K562 (cell line): ENCODE data around the gene MMAB. TPM values are rescaled to one million over a fixed set of nuclear protein-coding genes. Genes with fewer than 3 reads are reported as not detected.

Experiments
- ATF1 ChIP-seq, 2 experiments: fragments of 450-650 bp in 1 of 2; IDR thresholded peaks; 2 replicates each; pipeline ENCODE4 v1.6.1; 2016; ENCODE audit warnings: missing compliant biosample characterization in 1 of 2, missing genetic modification characterization in 1 of 2
- BACH1 ChIP-seq: fragments of 200-800 bp; sonication (Bioruptor generic); IDR thresholded peaks from 2 replicates; pipeline ENCODE4 v1.6.1; 2016; ENCODE audit warnings: missing genetic modification characterization, missing compliant biosample characterization
- HOMEZ ChIP-seq: fragments of 250-450 bp; sonication (Bioruptor Pico); IDR thresholded peaks from 2 replicates; pipeline ENCODE4 v1.4.0; 2020; ENCODE audit warnings: mild to moderate bottlenecking, moderate library complexity
- MECOM ChIP-seq: fragments of 250-450 bp; sonication (Bioruptor Pico); IDR thresholded peaks from 2 replicates; pipeline ENCODE4 v1.8.0; 2022; ENCODE audit warnings: inconsistent platforms
- NBN ChIP-seq: fragments of 450-650 bp; IDR thresholded peaks from 2 replicates; pipeline ENCODE4 v1.6.1; 2016; ENCODE audit warnings: low read depth, mild to moderate bottlenecking
- NCOA1 ChIP-seq: fragments of 450-650 bp; IDR thresholded peaks from 2 replicates; pipeline ENCODE4 v1.6.1; 2016; ENCODE audit warnings: low read depth
- NONO ChIP-seq, 2 experiments: fragments of 200-400 bp in 1 of 2; fragments of 450-650 bp in 1 of 2; formaldehyde crosslinking in 1 of 2; IDR thresholded peaks; 2 replicates each; pipeline ENCODE4 v1.6.1; 2017; ENCODE audit warnings: low read depth in 2 of 2, mild to moderate bottlenecking in 2 of 2, moderate library complexity in 2 of 2, low read length in 1 of 2
- RAD21 ChIP-seq, 2 experiments: fragments of 250-450 bp in 1 of 2; fragments of 450-650 bp in 1 of 2; sonication (Bioruptor Pico) in 1 of 2; formaldehyde crosslinking in 1 of 2; IDR thresholded peaks in 1 of 2; conservative IDR thresholded peaks in 1 of 2; 2 replicates each; pipeline versions ENCODE4 v1.4.0 to v1.8.0; 2020 to 2022; ENCODE audit warnings: mild to moderate bottlenecking in 2 of 2, moderate library complexity in 1 of 2
- SRSF3 ChIP-seq: fragments of 200-400 bp; formaldehyde crosslinking; IDR thresholded peaks from 2 replicates; pipeline ENCODE4 v1.6.1; 2016; ENCODE audit warnings: mild to moderate bottlenecking, low read length, moderate library complexity; ENCODE audit not compliant: insufficient read depth
- TEAD2 ChIP-seq: fragments of 450-650 bp; IDR thresholded peaks from 2 replicates; pipeline ENCODE4 v1.6.1; 2016; ENCODE audit warnings: missing genetic modification characterization, control low read depth, missing compliant biosample characterization
- ZNF407 ChIP-seq: fragments of 450-650 bp; IDR thresholded peaks from 2 replicates; pipeline ENCODE4 v1.6.1; 2016; ENCODE audit warnings: low read depth
- ZNF408 ChIP-seq: fragments of 250-450 bp; sonication (Bioruptor Pico); IDR thresholded peaks from 2 replicates; pipeline ENCODE4 v1.4.0; 2020; ENCODE audit warnings: low read depth, mild to moderate bottlenecking, moderate library complexity
- polyA plus RNA-seq, 8 experiments: library from polyadenylated mRNA; depleted of rRNA in 4 of 8; stranded (reverse) in 5 of 8; unstranded in 3 of 8; fragments of >200 nt; fragmentation: Nextera tagmentation in 2 of 8; fragmentation: Illumina TruSeq in 1 of 8; extraction: Ambion mirVana in 2 of 8; extraction: Trizol in 1 of 8; gene quantifications; 2 replicates each; pipeline versions ENCODE4 v1.2.1 to v1.2.3, GENCODE V29; 2011 to 2014; ENCODE audit warnings: inconsistent platforms in 1 of 8, missing spikeins in 1 of 8
- total RNA-seq, 7 experiments: library from RNA; depleted of rRNA in 6 of 7; stranded (reverse); fragments of >200 nt in 6 of 7; fragmentation: Illumina TruSeq in 2 of 7; extraction: Trizol in 2 of 7; gene quantifications; 2 replicates each; pipeline versions ENCODE4 v1.2.1 to v1.2.3, GENCODE V29; 2011 to 2021; ENCODE audit warnings: low replicate concordance in 1 of 7
- TF ChIP-seq, protein P1 (sequence below): fragments of 450-650 bp; formaldehyde crosslinking; IDR thresholded peaks from 2 replicates; pipeline ENCODE4 v1.4.0; 2020; ENCODE audit warnings: mild to moderate bottlenecking
- TF ChIP-seq, protein P2 (sequence below): fragments of 250-450 bp; sonication (Bioruptor Pico); IDR thresholded peaks from 2 replicates; pipeline ENCODE4 v1.9.0; 2021; ENCODE audit warnings: mild to moderate bottlenecking
- TF ChIP-seq, protein P3 (sequence below): fragments of 250-450 bp; sonication (Bioruptor Pico); IDR thresholded peaks from 2 replicates; pipeline ENCODE4 v1.6.1; 2021; ENCODE audit warnings: mild to moderate bottlenecking

MMAB gene
- total and polyA plus RNA-seq, 9 of the 15 experiments (the other 6 are each of a cell fraction or from before 2014, with no cell fraction given) = 9.5 to 76.1 (median 46.2) TPM

DNA sequence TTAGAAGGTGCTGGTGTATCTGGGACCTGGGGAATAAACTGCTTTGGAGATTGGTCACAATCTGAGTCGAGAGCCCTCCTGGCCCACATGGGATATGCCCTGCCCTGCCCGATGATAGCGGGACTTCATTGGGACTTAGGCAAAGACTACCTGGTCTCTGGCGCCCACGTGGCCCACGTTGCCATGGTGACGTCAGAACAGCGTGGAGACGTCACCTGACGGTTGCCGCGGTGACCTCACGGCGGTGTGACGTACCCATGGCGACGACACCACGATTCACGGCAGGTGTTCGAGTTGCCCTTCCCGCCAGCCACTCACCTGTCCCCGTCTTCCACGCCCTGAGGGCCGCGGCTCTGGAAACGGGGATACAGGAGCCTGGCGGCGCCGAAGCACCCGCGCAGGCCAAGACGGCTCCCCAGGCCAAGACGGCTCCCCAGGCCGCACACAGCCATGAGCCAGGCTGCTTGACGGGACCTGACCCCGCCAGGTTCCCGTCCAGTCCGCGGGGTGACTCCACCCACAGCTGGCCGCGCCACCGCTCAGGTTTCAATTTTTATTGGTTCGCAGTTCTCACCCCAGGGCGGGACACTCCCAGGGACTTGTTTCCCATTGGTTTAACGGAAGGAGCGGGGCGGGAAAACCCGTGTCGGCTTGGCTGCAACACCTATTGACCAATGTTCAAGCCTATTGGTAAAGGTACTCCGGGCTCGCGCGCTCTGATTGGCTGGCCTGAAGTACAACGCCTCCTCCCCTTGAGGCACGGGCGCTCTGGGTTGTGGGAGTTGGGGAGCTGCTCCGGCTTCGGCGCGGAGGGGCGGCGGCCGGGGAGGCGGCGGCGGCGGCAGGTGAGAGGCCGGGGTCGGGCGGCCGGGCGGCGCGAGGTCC is at the start of gene MMAB, which contains the start of gene MVK (continued):
- TF ChIP-seq HOMEZ (CRISPR knock-in tag) = no peak
- TF ChIP-seq TEAD2 = no peak
- TF ChIP-seq MECOM (CRISPR knock-in tag) = no peak
- peak; percentile 99 for TF ChIP-seq NBN
- TF ChIP-seq, protein P1, sequence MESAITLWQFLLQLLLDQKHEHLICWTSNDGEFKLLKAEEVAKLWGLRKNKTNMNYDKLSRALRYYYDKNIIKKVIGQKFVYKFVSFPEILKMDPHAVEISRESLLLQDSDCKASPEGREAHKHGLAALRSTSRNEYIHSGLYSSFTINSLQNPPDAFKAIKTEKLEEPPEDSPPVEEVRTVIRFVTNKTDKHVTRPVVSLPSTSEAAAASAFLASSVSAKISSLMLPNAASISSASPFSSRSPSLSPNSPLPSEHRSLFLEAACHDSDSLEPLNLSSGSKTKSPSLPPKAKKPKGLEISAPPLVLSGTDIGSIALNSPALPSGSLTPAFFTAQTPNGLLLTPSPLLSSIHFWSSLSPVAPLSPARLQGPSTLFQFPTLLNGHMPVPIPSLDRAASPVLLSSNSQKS (CRISPR knock-in tag) = no peak
- TF ChIP-seq SRSF3 = no peak
- TF ChIP-seq ZNF408 = no peak
- TF ChIP-seq ZNF407 = peak; percentile 96
- TF ChIP-seq NCOA1 = peak; percentile 100
- peak; percentile 95 for TF ChIP-seq ATF1 (CRISPR knock-in tag; IDR thresholded peaks at IDR 0.05)
- peak; percentile 100 for TF ChIP-seq ATF1 (tag; IDR thresholded peaks at IDR 0.05)
- no peak for TF ChIP-seq RAD21 (CRISPR knock-in tag; conservative IDR thresholded peaks at IDR 0.05 in 1 of 2, IDR thresholded peaks at IDR 0.05 in 1 of 2)
- TF ChIP-seq, protein P2, sequence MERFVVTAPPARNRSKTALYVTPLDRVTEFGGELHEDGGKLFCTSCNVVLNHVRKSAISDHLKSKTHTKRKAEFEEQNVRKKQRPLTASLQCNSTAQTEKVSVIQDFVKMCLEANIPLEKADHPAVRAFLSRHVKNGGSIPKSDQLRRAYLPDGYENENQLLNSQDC (CRISPR knock-in tag) = no peak
- no peak for TF ChIP-seq BACH1
- TF ChIP-seq, protein P3, sequence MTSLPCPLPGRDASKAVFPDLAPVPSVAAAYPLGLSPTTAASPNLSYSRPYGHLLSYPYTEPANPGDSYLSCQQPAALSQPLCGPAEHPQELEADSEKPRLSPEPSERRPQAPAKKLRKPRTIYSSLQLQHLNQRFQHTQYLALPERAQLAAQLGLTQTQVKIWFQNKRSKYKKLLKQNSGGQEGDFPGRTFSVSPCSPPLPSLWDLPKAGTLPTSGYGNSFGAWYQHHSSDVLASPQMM (CRISPR knock-in tag) = no peak
- TF ChIP-seq NONO (IDR thresholded peaks at IDR 0.05; ENCODE audit: low read depth in 2 of 2, low read length in 1 of 2) = peak; percentile 59 to 68; a peak in 2 of 4 replicates
